ENCODE measurements around the gene CRIP2.

CRIP2 gene

DNA sequence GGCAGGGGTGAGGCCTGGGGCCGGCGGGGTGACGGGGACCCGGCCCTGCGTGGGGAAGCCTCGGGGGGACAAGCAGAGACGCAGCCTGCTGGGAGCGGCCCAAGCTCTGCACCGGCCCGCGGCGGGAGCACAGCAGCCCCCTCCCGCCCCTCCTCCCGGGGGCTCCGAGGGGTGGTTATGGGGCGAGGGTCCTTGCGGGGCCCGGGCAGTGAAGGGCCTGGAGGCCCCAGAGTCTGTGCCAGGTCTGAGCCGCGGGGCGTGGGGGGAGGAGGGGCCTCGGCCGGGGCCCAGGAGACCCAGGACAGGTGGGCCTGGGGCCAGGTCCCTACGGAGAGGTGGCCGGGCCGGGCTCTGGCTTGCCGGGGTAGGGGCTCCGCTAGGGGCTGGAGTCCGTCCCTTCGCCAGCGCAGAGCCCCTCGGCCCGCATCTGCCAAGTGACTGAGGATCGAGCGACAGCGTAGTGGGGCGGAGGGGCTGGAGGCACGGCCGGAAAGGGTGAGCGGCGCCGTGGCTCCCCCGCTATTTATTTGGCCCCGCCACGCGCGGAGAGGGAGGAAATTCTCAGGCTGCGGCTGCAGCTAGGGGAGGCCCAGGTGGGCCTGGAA lies 52.3 kb downstream of the CRIP2 start:
- TF ChIP-seq, protein P1, sequence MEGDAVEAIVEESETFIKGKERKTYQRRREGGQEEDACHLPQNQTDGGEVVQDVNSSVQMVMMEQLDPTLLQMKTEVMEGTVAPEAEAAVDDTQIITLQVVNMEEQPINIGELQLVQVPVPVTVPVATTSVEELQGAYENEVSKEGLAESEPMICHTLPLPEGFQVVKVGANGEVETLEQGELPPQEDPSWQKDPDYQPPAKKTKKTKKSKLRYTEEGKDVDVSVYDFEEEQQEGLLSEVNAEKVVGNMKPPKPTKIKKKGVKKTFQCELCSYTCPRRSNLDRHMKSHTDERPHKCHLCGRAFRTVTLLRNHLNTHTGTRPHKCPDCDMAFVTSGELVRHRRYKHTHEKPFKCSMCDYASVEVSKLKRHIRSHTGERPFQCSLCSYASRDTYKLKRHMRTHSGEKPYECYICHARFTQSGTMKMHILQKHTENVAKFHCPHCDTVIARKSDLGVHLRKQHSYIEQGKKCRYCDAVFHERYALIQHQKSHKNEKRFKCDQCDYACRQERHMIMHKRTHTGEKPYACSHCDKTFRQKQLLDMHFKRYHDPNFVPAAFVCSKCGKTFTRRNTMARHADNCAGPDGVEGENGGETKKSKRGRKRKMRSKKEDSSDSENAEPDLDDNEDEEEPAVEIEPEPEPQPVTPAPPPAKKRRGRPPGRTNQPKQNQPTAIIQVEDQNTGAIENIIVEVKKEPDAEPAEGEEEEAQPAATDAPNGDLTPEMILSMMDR (IDR thresholded peaks at IDR 0.05; ENCODE audit: insufficient read depth, low read length, missing control alignments), result no peak
- H3K4me3 ChIP-seq (ENCODE audit: low read depth, low read length), result peak overlapping the region; percentile 63
- ChIA-PET POLR2A (no interaction called here), CTCF (no interaction called here)
- DNase-seq (ENCODE audit: low read depth, low spot score), result no peak

DNA sequence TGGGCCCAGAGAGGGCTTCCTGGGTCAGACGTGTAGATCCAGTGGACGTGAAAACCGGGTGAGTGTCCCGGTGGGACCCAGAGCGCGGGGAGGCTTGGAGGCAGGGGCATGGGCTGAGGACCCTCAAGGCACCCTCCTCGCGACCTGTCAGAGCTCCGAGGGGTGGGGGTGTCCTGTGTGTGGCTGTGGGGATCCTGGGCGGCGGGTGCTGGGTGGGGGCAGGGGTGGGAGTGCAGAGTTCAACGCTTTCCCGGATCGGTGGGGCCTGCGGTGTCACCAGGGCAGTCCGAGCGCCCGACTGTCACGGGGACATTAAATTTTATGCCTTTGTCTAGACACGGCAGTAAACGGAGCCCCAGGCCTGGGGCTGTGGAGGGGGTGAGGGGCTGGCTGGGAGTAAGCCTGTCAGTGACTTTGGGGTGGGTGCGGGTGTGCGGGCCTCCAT lies 52.8 kb downstream of the CRIP2 start:
- peak overlapping the region; percentile 63 for H3K4me3 ChIP-seq (ENCODE audit: low read depth, low read length)
- POLR2A ChIA-PET, result no interaction called here
- TF ChIP-seq, protein P1 (IDR thresholded peaks at IDR 0.05; ENCODE audit: insufficient read depth, low read length, missing control alignments), result no peak
- no peak for DNase-seq (ENCODE audit: low read depth, low spot score)
- CTCF ChIA-PET, result no interaction called here

DNA sequence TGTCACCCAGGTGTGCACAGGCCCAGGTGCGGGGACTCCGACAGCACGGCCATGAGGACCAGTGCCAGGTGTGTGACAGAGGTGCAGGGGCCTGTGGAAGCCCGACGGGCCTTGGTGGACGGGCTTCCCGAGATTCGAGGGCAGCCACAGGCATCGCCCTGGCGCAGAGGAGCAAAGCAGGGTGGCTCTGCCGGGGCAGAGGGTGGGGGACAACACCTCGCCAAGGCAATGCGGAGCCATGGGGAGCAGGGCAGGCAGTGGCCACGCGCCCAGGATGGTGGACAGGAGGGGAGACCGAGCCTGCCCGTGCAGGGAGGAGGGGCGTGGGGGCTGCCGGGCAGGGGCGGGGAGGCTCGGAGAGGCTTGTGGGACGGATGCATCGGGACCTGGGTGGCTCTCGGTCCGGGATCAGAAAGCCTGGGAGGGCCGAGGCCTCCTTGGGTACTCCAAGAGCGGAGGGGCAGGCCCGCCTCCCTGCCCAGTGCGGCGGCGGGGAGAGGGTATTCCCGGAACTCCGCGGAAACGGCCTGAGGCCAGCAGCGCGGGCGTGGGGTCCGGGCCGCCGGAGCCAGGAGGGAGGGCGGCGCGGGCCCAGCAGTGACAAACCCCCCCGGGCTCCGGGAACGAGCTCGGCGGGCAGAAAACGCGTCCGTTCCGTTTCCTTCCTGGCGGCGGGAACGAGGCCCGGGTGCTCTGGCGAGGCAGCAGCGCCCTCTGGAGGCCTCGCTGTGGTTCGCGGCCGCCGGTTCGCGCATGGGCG lies 53.4 kb downstream of the CRIP2 start:
- H3K4me3 ChIP-seq (ENCODE audit: low read depth, low read length), result peak overlapping the region; percentile 63

DNA sequence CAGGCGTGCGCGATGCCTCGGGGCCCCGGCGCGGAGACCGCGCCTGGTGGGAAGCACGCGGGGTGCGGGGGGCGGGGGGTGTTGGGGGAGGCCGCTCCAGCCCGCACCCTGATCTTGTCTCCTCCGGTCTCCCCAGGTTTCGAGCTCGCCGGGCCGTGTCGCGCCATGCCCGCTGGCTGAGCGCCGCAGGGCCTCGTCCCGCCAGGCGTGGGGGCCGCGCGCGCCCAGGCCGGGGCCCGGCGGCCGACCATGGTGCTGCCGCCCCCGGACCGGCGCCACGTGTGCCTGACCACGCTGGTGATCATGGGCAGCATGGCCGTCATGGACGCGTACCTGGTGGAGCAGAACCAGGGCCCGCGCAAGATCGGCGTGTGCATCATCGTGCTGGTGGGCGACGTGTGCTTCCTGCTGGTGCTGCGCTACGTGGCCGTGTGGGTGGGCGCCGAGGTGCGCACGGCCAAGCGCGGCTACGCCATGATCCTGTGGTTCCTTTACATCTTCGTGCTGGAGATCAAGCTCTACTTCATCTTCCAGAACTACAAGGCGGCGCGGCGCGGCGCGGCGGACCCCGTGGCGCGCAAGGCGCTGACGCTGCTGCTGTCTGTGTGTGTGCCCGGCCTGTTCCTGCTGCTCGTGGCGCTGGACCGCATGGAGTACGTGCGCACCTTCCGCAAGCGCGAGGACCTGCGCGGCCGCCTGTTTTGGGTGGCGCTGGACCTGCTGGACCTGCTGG lies 54.1 kb downstream of the CRIP2 start:
- ChIA-PET CTCF (interaction anchor here (0.8 to 1.6 kb wide), 17 partner anchors 9 to 325 kb away, joined by 3 to 16 read pairs (median 4); partner anchors contain the start of gene CRIP1), POLR2A (interaction anchor here (1.0 kb wide), 1 partner anchor 36 kb away, joined by 3 read pairs; no protein-coding TSS in a partner anchor)
- TF ChIP-seq, protein P1 (IDR thresholded peaks at IDR 0.05; ENCODE audit: insufficient read depth, low read length, missing control alignments), result no peak
- H3K4me3 ChIP-seq (ENCODE audit: low read depth, low read length), result peak overlapping the region; percentile 41
- DNase-seq (ENCODE audit: low read depth, low spot score), result no peak

More for the DNA sequence above, 53.4 kb downstream of the CRIP2 start:
- CTCF ChIA-PET, result interaction anchor here (0.8 to 1.6 kb wide), 16 partner anchors 10 to 325 kb away, joined by 3 to 16 read pairs (median 4); partner anchors contain the start of gene CRIP1
- POLR2A ChIA-PET, result interaction anchor here (1.0 kb wide), 1 partner anchor 36 kb away, joined by 3 read pairs; no protein-coding TSS in a partner anchor
- TF ChIP-seq, protein P1 (IDR thresholded peaks at IDR 0.05; ENCODE audit: insufficient read depth, low read length, missing control alignments), result peak; percentile 95
- no peak for DNase-seq (ENCODE audit: low read depth, low spot score)

DNA sequence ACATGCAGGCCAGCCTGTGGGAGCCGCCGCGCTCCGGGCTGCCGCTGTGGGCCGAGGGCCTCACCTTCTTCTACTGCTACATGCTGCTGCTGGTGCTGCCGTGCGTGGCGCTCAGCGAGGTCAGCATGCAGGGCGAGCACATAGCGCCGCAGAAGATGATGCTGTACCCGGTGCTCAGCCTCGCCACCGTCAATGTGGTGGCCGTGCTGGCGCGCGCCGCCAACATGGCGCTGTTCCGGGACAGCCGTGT lies 54.6 kb downstream of the CRIP2 start:
- TF ChIP-seq, protein P1 (IDR thresholded peaks at IDR 0.05; ENCODE audit: insufficient read depth, low read length, missing control alignments), result no peak
- DNase-seq (ENCODE audit: low read depth, low spot score), result no peak
- POLR2A ChIA-PET, result no interaction called here
- no peak overlapping the region for H3K4me3 ChIP-seq (ENCODE audit: low read depth, low read length)
- CTCF ChIA-PET, result interaction anchor here (0.8 to 1.6 kb wide), 7 partner anchors 13 to 158 kb away, joined by 3 to 16 read pairs (median 9); no protein-coding TSS in a partner anchor
